ENCODE measurements around the gene MEX3D.

The MEX3D gene

DNA sequence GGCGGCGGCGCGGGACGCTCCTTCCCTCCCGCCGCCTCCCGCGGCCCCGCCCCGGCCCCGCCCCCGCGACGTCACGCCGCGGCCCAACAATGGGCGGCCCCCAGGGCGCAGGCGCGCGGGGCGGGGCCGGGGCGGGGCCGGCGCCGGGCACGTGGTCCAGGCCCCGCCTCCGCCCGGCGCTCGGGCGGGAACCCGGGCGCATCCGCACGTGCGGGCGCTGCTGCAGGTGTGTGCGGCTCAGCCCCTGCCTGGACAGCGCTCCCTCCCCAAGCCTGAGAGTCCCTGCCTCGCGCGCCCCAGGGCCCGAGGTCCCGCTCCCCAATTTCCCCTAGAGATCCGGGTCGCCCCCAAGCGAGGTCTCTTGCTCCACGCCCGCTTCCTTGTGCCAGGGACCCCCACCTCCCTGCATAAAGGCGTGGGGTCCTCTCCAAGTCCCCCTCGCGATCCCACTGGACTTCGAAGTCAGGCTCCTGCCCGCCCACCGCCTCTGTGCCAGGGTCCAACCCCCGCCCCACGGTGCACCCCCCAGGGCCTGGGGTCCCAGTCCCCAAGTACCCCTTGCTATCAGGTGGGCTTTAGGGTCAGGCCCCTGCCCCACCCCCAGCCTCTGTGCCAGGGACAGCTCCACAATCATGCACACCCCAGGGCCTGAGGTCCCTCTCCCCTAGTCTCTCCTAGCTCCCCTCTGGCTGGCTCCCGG, at the start of gene MEX3D:
Gene MEX3D, minus strand, starts transcription at position 6 of the 700 bp plus-strand sequence. CDS start 267 bp downstream, outside the sequence.
- peak; percentile 100 for DNase-seq (ENCODE audit: low spot score)

DNA sequence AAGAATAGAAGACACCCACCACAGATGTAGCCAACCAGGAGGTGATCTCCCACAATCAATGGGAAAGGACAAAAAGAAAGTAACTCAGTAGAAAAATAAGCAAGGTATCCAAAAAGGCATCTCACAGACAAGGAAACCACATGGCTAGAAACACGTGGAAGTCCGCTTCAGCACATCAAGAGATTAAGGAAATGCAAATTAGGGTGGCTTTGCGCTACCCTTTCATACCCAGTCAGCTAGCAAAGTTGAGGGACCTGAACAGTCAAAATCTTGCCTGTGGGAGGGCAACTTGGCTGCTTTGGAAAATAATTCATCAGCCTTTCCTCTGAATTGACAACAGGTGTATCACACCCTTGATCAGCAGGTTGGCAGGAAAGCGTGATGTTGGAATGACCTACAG, 48.8 kb upstream of the MEX3D start:
- no peak for DNase-seq (ENCODE audit: low spot score)

DNA sequence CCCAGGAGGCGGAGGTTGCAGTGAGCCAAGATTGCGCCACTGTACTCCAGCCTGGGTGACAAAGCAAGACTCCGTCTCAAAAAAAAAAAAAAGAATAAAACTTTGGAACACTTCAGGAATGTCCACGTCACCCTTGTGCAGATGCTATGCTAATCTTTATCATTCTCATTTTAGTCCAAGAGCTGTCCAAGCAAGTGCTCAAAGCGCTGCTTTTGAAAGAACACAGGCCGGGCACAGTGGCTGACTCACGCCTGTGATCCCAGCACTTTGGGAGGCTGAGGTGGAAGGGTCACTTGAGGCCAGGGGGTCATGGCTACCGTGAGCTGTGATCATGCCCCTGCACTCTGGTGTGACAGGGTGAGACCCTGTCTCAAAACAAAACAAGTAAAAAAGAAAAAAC, 48.3 kb upstream of the MEX3D start:
- DNase-seq (ENCODE audit: low spot score), result no peak

DNA sequence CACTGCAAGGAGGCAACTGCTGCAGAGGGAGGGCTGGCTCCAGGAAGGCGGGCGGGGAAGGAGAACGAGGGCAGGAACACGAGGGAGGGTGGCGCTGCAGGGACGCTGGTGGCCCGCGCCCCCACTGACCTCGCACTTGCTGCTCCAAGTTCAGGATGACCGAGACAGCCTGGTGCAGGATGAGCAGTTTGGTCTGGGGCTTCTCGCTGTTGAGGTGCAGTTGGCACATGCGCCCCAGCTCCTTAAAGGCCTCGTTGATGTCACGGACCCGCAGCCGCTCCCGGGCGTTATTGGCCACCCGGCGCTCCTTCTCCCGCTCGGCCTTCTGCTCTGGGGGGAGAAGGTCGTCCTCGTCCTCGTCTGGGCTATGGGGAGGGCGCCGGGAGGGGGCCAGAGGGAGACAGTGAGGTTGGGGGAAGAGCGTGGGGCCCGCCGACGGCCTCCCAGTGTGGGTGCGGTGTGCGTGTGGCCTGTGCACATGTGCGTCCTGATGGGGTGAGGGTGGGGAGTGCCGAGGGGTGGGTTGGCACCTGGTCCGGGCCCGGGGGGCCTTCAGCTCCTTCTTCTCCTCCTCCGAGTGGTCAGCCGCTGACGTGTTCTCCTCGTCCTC, 47.1 kb upstream of the MEX3D start:
- no peak for DNase-seq (ENCODE audit: low spot score)

DNA sequence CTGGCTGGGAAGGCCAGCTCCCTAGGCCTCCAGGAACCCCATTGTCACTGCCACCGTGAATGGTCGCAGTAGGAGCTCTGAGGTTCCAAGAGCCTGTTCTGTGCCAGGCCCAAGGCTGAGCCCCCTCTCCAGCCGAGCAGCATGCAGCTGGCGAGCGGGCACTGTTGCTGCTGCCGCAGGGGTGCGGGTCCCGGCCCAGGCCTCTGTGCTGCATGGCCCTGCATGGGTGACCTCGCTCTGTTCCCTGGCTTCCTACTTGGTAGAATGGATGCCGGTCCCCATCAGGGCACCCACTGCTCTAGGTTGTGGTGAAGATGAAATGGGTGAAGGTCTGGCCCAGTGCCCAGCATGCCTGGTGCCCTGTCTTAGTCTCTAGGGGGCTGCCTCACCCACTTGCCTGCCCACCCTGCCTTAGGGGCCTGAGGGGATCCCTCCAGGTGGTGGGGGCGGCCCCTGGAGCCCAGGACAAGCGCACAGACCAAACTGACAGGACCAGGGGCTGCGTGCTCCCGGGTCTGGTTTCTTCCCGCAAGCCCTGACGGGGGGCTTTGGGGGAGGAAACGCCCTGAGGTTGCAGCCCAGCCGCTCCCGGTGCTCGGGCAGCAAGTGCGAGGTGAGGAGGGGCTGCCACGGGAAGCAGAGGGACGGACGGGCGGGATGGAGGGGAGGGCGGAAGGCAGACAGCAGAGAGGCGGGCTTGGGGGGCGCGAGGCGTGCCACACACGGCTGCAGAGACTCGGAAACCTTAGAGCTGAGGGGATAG, 45.9 kb upstream of the MEX3D start:
- no peak for DNase-seq (ENCODE audit: low spot score)

DNA sequence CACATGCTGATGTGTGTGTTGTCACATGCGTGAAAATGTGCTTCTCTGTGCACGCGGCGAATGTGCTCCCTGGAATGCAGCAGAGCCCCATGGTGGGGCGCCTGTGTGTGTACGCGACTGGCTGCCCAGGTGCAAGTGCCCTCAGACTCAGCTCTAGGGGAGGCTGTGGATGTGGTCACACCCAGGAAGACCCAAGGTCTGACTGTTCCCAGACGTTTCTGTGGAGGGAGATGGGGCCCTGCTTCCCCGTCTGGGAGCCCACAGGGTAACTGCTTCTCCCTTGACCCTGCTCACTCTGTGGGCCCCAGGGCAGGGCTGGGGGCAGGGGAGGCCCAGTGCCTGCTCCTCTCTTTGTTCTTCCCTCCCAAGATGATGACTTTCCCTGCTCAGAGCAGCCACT, 45.0 kb upstream of the MEX3D start:
- no peak for DNase-seq (ENCODE audit: low spot score)

DNA sequence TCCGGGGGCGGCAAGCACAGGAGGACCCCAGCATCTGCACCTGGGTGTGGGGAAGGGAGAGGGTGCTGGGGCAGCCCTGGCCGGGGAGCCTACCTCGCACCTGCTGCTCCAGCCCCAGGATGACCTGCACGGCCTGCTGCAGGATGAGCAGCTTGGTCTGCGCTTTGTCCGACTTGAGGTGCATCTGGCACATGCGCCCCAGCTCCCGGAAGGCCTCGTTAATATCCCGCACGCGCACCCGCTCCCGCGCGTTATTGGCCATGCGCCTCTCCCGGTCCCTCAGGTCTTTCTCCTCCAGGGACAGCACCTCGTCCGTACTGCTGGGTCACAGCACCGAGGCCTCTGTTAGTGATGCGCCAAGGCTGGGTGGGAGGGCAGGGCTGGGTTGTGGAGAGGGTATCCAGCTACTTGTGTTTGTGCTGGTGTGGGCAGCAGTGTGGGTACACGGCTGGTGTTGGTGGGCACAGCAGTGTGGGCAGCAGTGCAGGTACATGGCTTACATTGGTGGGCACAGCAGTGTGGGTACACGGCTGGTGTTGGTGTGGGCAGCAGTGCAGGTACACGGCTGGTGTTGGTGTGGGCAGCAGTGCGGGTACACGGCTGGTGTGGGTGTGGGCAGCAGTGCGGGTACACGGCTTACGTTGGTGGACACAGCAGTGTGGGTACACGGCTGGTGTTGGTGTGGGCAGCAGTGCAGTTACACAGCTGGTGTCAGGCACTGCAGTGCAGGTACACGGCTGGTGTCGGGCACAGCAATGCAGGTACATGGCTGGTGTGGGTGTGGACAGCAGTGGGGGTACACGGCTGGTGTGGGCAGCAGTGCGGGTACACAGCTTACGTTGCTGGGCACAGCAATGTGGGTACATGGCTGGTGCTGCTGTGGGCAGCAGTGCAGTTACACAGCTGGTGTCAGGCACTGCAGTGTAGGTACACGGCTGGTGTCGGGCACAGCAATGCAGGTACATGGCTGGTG, 44.3 kb upstream of the MEX3D start:
- DNase-seq (ENCODE audit: low spot score), result no peak

DNA sequence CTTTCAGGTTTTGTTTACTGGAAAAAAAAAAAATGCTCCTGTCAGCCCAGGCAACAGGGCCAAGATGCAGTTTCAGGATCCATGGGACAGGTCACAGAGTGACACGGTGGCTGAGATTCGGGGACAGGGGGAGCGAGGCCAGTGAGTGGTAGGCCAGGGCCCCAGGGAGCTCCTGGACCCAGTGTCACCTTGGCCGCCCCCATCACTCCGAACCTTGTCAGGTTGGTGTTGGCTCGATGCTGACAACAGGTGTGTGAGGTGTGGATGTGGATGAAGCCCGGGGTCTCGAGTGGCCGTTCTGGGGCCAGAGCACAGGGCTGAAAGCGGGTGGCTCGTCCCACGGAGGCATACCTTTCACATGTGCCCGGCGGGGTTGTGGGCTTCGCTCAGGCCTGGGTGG, 43.2 kb upstream of the MEX3D start:
- no peak for DNase-seq (ENCODE audit: low spot score)

DNA sequence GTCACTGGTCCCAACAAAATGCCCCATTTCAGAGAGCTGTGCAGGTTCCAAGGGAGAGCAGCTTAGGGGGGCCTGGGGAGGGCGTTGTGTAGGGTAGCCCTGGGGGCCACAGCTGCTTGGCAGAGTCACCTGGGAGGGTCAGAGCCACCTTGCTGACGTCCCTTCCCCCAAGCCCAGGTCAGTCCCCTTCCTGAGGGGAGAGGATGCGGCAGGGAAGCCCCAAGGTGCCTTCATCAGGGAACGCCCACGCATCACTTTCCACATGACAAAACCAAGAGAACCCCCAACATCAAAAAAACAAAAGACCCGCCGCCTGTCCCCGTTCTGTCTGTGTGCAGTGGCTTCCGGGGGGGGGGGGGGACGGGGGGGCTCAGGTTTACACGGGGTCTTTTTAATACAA, 42.5 kb upstream of the MEX3D start:
- no peak for DNase-seq (ENCODE audit: low spot score)

DNA sequence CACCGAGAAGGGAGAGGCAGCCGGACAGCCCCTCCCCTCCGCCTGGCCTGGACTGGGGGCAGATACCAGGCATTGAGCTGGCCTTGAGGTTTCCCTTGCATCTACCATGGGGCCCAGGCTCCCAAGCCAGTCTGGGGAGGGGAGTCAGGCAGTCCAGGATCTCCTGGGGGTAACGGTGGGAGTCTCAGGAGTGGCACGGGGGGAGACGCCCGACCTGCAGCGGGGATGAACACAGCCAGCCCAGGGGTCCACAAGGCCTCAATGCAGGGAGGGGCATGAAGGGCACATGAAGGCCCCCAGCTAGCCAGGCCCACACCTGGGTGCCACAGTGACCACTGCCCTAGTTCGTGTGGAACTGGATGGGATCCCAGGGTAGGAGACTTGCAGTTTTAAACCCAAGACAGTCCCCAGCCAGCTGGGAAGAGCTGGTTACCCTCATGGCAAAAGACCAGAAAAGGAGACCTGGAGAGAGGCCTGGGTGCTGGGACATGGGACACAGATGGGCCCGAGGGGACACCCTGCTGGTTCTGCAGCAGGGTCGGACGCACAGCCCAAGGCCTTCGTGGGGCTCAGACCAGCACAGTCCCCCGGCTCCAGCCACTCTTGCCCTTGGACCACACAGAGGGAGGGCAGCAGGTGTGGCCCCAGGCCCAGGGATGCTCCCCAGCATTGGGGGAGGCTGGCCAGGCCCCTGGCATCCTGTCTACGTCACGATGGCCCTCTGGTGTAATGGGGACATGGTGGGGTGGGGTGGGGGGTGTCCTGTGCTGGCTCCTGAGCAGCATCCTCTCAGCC, 41.8 kb upstream of the MEX3D start:
- no peak for DNase-seq (ENCODE audit: low spot score)

DNA sequence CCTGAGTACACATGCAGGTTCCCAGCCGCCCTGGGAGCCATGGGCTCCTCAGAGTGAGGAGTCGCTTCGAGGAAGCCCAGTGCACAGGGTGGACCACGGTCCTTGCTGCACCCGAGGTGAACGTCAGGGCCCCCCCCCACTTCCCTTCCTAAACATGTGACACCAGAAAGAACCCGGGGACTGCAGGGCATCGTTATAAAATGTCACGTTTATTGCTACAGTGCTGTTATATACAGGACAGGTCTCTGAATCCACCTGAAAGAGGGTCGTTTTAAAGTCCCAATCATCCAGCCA, 40.9 kb upstream of the MEX3D start:
- no peak for DNase-seq (ENCODE audit: low spot score)

DNA sequence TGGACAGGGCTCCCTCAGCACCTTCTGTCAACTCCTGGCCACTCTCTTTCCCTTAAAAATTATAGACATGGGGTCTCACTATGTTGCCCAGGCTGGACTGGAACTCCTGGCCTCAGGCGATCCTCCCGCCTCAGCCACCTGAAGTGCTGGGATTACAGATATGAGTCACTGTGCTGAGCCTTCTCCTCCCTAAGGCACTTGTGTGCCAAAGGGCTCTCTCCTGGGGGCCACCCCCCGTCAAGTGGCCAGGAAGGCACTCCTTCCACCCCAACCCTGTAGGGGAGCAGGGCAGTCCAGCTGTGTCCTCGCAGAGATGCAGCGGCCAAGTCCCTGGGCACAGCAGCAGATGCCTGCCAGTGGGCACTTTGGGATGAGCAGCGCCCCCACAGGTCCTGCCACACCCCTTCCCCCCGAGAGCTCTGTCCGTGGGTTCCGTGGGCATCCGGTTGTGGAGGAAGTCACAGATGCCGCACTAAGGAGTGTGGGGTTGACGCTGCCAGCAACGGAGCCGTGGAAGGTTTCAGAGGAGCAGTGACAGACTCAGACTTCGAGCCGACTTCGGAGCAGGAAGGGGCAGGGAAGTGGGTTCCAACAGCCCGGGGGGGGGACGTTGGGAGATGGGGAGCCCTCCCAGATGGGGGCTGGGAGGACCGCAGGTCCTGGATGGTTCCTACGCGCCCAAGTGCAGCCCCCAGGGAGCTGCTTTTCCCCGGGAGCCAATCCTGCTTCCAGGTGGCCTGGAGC, 40.4 kb upstream of the MEX3D start:
- no peak for DNase-seq (ENCODE audit: low spot score)

DNA sequence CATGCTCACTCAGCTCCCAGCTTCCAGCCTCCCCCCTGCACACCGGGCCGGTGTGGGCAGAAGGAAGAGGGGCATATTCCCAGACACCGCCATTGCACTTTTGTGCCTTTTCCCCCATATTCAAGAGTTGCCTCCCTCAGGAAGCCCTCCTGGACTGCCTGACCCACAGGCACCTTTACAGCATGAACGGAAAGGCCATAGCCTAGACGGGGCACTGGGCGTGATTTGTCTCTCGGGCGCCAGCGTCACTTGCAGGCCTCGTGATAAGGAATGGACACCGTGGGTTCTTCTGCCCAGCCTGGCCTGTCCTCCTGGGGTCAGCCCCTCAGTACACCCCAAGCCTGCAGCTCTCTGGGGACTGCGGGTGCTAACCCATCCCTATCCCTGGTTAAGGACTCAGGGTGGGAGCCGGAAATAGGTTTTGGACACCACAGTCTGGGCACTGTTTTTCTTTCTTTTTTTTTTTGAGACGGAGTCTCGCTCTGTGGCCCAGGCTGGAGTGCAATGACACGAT, 38.1 kb upstream of the MEX3D start:
- no peak for DNase-seq (ENCODE audit: low spot score)

DNA sequence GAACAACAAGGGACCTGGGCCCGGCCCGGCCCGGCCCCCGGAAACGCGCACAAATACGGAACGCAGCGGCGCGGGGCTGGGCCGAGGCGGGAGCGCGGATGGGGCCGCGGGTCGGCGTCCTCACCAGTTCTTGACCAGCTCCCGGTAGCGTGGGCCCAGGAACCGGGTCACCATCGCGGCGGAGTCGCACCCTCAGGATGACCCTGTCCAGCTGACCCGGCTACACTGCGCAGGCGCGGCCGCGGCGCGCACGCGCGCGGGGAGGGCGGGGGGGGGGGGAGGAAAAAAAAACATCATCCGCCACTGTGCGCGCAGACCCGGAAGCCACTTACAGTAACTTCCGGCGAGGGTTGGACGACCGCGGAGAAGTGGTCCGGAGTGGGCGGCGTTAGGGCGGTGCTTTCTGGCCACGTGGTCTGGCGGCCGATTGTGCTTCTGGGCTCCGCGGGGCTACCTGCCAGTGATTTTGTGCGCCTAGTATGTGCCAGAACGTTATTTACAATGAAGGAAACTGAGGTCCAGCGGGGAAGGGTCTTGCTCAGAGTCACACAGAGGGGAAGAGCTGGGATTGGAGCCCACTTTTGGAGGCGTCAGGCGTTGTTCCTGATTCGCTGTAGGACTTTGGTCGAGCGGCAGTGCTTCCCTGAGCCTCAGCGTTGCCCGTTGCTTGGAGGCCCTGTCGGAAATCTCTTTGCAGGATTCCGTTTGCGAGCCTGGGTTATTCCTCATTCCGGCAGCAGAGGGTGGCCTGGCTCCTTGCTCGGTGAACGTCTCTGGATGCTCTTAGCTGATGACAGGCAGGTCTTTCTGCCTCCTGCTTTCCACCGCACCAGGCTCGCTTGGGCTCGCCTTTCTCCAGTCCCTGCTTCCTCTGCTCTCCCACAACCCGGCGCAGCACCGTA, 37.4 kb upstream of the MEX3D start, which contains the start of gene UQCR11:
Gene UQCR11, minus strand, starts transcription at position 227 of the 902 bp plus-strand sequence. Its CDS starts 53 bp downstream, at position 174.
- DNase-seq (ENCODE audit: low spot score), result peak; percentile 99

DNA sequence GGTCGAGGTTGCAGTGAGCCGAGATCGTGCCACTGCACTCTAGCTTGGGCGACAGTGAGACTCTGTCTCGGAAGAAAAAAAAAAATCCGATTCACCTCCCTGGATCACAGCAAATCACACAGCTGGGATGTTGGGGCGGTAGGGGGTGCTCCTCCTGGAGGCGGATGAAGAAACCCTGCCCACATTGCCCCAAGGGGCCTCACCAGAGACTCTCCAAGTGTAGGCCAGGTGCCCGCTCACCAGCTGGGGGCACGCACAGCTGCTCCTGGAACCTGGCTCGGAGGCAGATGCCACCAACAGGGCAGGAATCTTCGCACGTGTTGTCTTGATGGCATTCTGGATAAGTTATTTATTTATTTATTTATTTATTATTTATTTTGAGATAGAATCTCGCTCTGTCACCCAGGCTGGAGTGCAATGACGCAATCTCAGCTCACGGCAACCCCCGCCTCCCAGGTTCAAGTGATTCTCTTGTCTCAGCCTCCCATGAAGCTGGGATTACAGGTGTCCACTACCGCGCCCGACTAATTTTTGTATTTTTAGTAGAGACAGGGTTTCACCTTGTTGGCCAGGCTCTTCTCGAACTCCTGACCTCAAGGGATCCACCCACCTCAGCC, 34.1 kb upstream of the MEX3D start:
- DNase-seq (ENCODE audit: low spot score), result no peak

DNA sequence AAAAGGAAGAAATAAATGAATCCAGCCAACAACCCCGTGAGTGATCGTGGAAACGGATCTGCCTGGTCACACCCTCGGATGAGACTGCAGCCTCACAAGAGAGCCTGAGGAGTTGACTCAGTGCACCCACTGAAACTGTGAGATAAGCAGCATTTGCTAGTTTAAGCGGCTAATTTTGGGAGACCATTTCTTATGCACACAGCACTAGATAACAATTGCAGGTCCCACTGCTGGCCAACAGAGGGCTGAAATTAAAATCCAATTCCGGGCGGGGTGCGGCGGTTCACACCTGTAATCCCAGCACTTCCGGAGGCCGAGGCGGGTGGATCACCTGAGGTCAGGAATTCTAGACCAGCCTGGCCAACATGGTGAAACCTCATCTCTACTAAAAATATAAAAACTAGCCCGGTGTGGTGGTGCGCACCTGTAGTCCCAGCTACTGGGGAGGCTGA, 33.5 kb upstream of the MEX3D start:
- no peak for DNase-seq (ENCODE audit: low spot score)

DNA sequence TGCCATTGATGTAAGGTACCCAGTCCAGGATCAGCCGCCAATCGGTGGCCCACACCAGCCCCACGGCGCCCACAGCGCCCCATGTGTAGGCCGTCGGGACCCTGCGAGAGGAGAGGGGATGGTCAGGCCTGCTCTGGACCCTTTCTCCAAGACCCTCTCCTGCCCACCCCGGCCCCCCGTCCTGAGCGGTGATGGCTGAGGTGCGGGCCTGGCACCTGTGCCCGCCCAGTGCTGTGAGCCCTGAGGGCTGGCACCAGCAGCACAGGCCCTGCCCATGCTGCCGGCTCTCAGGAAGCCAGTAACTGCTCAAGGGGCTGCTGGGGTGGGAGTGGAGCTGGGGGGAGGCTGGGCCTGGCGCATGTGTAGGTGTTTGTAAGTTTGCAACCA, 31.3 kb upstream of the MEX3D start:
- DNase-seq (ENCODE audit: low spot score), result no peak

DNA sequence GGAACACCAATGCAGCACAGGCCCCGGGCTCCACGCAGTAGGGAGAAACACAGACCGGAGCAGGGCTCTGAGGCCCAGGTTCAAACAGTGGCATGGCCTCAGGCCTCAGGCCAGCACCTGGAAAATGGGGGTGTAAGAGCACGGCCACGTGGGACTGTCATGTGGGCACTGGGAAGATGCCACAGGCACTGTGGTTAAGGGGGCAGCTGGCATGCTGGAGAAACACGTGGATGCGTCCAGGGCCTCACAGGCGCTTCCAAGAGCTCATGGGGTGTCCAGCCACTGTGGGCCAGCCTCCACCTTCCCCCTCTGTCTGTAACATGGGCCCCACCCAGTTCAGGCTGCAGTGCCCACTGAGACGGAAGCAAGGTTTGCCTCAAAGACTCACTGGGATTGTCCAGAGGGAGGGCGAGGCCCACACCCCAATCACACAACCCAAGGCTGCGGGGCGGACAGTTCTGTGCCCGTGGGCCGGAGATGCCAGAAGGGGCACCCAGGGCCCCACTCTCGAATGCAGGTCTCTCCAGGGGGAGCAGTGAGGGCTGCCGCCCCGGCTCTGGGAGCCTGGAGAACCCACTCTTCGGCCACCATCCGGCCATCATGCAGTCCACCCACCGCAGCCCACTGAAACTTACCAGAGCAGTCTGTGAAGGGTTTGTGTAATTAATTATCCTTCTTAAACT, 30.8 kb upstream of the MEX3D start:
- DNase-seq (ENCODE audit: low spot score), result no peak
